GM18517 (cell line): ENCODE data around the gene SASH1.
"Not testable (repeated sequence)": the region's sequence is repeated elsewhere in the genome, so short reads cannot be mapped to it uniquely, and the experiment has no call there.

Experiments
- ATAC-seq: cut with Tn5 transposase; IDR thresholded peaks from one replicate; pipeline ENCODE4 v1.9.1; 2021; ENCODE audit warnings: mild to moderate bottlenecking, moderate library complexity; ENCODE audit not compliant: unreplicated experiment

Gene SASH1

DNA sequence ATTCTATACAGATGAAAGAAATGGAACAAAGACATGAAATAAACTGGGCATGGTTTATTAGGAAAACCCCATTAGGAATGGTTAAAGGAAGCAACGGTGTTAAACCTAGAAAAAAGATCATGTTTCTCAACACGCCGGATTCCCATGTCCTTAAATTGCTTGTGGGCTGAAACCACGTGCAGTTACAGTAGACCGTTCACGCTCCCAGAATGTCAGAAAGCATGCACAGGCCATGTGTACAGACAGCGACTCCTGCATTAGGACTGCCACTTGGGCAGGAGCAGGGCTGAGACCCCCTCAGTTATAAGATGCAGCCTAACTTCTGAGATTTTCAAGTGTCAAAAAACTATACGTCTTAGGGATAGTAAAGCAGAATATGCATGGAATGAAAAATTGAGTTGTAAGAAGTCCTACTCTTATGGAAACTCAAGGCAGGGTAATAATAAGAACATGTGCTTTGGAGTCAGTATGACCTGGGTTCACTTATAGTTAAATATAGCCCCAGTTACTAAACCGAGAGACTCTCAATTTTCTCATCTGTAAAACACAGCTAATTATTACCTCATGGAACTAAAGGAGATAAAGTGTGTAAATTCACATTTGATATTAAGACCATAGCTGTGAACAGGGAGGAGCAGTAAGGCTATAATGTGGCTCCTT lies 230.2 kb downstream of the SASH1 start:
- no peak for ATAC-seq

DNA sequence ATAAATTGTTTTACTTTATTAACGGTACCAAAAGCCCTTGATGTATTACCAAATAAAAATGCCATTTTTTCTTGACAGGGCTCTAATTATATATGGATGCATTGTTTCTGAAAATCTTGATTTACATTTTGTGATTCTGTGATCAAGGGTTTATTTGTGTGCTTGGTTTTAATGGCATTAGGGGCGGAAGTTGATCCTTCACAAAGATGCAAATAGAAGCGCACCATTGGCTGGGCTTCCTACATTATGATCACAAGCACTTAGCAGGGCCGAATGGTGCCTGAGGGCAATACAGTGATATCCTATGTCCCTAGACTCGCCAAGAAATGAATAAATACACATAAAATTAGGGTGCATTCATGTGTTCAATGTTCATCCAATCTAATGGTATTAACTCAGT lies 231.3 kb downstream of the SASH1 start:
- ATAC-seq = no peak

DNA sequence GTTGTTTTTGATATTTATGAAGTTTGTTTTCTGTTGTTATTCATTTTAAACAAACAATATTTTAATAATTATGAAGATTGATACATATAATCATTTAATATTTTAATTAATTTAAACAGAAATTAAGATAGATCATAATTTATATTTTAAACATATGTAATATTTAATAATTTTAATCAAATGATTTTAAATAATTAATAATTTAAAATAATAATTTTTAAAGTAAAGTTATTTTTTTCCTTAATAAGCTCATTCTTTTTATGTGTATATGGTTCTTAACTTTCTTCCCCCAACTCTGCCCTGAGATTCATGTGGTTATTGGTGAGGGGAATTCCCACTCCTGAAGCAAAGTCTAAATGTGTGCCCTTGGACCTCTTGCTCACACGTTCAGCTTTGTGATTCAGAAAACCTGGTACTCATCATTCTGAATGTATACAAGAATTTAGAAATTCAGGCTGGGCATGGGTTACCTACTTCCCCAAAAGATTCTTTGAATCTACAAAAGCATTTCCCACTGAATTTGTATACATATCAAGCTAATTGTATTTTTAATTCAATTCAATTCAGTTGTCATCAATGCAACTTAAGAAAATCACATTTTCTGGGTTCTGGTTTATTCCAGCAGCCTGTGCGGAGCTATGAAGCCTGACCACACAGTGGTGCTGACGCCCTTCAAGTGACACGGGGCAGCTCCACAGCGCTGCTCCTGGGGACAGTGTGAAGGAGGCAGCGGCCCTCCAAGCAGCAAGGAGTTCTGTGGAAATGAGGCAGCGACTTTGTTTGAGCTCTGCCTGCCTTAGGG lies 235.2 kb downstream of the SASH1 start:
- ATAC-seq = peak; percentile 64

DNA sequence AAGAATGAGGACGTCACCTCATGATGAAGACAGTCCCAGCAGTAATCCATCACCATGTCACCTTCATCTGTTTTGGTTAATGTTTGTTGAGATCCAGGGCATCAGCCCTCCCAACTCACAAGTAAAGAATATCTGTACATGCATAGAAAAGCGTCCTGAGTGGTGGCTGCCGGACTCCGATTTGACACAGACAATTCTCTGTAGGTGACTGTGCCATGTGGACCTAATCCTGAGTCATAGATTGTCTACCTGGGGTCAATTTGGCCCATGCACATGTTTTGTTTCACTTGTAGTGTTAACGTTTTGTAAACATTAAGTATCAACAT lies 235.8 kb downstream of the SASH1 start:
- no peak for ATAC-seq

DNA sequence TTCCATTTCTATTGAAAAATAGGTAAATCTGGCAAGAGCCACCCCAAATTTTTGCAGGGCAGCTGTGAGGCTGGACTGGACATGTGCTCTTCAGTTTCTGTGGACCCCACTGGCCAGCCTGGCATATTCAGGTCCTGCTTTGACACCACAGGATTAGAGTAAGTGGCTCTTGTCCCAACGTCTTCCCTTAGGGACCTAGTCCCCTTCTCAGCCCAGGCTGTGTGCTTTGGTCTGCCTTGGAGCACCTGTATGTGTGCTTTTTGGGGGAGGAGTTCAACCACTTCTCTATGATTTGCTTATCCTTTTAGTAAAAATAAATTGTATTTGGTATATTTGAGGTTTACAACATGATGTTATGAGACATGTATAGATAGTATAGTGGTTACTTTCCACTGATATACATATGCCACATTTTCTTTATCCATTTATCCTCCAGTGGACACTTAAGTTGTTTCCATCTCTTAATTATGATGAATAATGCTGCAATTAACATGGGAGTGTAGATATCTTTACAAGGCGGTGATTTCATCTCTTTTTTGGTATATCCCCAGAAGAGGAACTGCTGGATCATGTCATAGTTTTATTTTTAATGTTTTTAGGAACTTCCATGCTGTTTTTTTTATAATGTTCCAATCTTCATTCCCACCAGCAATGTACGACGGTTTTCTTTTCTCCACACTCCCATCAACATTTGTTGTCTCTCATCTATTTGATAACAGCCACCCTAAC lies 236.4 kb downstream of the SASH1 start:
- ATAC-seq = no peak

DNA sequence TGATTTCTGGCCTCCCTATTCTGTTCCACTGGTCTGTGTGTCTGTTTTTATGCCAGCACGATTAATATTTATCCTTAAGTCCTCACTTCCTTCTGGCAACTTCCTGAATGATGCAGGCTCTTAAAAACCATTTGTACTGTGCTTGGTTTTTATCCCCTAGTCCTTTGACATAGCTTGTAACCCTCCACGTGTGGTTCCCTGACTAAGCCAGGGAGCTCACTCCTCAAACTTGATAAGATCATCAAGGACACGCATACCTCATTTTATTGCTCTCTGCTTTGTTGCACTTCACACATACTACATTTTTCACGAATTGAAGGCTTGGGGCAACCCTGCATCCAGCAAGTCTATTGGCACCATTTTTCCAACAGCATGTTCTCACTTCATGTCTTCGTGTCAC lies 237.8 kb downstream of the SASH1 start:
- ATAC-seq = no peak

DNA sequence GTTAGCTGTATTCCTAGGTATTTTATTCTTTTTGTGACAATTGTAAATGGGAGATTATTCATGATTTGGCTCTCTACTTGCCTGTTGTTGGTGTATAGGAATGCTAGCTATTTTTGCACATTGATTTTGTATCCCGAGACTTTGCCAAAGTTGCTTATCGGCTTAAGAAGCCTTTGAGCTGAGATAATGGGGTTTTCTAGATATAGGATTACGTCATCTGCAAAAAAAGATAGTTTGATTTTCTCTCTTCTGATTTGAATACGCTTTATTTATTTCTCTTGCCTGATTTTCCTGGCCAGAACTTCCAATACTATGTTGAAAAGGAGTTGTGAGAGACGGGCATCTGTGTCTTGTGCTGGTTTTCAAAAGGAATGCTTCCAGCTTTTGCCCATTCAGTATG lies 241.0 kb downstream of the SASH1 start:
- ATAC-seq = no peak

DNA sequence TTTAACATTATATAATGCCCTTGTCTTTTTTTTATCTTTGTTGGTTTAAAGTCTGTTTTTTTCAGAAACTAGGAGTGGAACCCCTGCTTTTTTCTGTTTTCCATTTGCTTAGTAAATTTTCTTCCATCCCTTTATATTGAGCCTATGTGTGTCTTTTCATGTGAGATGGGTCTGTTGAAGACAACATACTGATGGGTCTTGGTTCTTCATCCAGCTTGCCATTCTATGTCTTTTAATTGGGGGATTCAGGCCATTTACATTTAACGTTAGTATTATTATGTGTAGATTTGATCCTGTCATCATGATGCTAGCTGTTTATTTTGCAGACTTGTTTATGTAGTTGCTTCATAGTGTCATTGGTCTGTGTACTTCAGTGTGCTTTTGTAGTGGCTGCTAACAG lies 243.0 kb downstream of the SASH1 start:
- not testable (repeated sequence) for ATAC-seq

DNA sequence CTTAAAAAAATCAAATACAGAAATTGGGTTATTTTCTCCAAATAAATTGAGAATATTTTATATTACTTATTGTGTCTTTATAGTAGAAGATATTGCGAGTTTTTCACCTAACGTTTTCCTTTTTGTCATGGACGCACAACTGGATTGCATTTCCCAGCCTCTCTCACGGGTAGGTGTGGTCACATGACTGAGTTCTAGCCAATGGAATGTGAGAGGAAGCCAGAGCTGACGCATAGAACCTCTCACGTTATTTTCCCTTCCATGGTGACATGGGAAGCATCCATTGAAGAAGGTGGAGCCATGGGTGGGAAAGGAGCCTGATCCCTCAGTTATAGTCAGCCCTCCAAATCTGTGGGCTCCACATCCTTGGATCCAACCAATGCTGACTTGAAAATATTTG lies 248.2 kb downstream of the SASH1 start:
- ATAC-seq = no peak

DNA sequence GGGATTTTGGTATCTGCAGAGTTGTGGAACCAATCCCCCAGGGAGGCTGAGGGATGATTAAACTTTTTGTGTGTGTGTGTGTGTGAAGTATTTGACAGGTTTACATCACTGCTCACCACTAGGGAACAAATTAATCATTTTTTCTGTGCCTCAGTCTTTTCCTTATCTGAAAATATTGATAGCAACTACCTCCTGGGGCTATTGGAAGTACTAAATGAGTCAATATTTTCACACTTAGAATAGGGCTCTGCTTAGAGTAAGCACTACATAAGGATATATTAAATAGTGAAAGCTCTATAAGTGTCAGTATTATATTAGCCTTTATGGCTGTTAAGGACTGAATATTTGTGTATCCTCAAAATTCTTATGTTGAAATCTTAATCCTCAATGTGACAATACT lies 249.0 kb downstream of the SASH1 start:
- ATAC-seq = no peak

DNA sequence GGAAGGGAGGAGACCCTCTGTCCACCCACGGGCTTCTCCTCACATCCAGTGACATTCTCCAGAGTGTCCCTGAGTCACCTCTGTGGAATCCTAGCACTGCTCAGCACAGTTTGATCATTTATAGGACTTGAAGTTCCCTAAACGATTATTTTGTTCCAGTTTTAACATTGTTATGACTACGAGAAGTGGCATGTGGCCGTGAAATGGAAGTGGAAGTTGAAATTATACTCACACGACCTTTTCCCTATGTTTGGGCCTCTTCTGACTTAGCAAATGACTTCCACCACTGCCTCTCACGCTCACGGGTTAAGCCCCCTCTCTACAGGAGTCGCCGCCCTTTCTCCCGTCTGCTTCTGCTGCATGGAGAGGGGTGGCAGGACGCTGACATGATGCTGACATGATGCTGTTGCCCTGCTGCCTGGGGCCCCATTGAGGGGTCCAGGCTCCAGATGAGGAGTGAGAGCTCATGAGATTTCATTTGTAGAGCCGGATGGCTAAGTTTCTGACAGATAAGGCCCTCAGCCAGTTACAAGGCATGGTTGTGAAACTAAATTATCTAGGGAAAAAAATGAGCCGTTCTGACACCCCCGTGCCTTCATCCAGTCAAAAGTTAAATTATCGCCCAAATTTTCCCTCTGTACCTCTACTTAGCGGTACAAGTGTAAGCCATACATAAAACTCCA lies 250.6 kb downstream of the SASH1 start:
- ATAC-seq = no peak

DNA sequence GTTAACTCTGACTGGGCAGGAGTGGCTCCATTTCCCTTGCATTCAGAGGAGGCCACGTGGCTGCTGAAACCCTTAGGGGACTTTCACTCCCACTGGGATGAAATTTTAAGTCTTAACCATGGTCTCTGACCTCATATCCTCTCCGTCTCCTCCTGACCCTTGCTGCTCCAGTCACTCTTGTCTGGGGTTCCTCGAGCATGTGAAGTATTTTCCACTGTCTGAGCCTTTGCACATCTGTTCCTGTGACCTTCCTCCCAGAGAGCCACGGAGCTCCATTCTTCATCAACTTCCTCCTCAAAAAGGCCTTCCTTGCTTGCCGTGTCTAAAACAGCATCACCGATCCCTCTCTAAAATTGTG lies 251.2 kb downstream of the SASH1 start:
- no peak for ATAC-seq

DNA sequence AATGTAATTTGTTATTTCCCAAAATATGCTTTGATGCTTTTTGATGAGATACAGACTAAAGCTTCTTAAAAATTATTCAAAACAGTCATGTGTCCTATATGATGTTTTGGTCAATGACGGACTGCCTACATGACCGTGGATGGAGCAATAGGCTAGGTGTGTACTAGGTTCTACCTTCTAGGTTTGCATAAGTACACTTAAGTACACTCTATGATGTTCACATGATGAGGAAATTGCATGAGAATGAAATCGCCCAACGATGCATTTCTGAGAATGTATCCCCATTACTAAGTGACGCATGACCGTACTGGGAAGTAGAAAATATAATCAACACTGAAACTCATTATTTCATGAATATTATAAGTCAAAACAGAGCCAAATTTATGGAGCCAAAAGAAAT lies 252.9 kb downstream of the SASH1 start:
- no peak for ATAC-seq

DNA sequence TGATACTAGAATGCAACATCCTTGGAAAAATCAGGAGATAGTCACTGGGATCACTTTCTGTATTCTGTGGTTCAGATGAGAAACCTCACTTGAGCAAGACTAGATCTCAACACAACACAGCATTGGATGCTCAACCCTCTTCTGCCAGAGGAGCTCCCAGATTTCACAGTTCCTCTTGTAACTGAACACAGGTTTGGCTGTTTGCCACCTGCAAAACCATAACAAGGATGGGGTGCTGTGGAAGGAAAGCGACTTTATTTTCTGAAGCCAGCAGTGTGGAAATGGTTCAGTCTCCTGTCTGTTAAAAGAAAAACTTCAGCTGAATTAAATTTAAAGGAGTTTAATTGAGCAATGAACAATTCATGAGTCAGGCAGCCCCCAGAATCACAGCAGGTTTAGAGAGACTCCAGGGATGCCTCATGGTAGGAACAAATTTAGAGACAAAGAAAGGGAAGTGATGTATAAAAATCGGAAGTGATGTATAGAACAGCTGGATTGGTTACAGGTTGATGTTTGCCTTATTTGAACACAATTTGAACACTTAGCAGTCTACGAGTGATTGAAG lies 254.3 kb downstream of the SASH1 start:
- ATAC-seq = no peak

DNA sequence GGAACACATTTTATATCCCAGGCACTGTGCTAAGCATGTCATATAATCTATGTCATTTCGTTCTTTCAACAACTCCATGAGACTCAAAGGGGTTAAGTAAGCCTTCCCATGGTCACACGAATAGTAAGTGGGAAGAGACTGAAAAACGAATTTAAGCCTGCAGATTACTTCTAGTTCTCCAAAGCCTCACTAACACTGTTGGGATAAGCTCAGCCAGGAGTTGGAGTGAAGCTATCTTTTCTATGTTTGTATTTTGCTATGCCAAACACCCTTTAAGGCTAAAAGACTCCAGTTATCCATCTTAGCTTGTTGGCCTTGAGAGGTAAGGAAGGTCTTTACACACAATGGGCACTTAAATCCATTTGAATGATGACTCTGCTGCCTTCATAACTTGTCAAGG lies 256.1 kb downstream of the SASH1 start:
- ATAC-seq = no peak

DNA sequence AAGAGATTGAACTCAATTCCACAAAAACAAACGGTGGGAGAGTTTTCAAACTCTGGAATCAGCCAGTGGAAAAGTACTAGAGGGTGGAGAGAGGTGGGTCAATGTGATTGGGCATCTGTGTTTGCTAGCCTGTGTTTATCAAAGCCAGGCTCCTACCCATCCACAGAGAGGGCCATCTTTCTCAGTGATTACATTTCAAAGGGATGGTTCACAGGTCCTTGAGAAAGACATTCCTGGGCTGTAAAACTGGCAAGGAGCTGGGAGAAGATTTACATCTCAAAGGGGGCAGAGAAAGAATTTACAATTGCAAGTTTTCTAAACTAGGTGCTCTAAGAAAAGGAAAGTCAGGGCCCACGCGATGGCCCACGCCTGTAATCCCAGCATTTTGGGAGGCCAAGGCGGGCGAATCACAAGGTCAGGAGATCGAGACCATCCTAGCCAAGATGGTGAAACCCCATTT lies 257.4 kb downstream of the SASH1 start:
- no peak for ATAC-seq
